Liver (tissue), 9 donors: ENCODE measurements around the gene WHRN. TPM values are rescaled to one million over a fixed set of nuclear protein-coding genes. Genes with fewer than 3 reads are reported as not detected.
A peak's percentile ranks its signal among the peaks of the same experiment; 100 is the strongest.

ENCODE experiments used
- DNase-seq: peaks from one replicate; pipeline ENCODE4 v3.0.0-alpha.2; 2017; ENCODE audit warnings: low spot score
- H3K27ac ChIP-seq, 2 donors: one replicate each; pipeline ENCODE4 v1.7.0; 2013; ENCODE audit warnings: inconsistent platforms in 2 of 2, low read length in 2 of 2, control low read depth in 1 of 2, low read depth in 1 of 2, mild to moderate bottlenecking in 1 of 2
- H3K27me3 ChIP-seq, 4 donors: one replicate each; pipeline versions ENCODE4 v1.6.1 to v1.7.0; 2013; ENCODE audit warnings: low read length in 3 of 4, inconsistent platforms in 1 of 4, mild to moderate bottlenecking in 1 of 4, moderate library complexity in 1 of 4; ENCODE audit not compliant: control insufficient read depth in 4 of 4, insufficient read depth in 4 of 4
- H3K36me3 ChIP-seq, 4 donors: one replicate each; pipeline versions ENCODE4 v1.6.1 to v1.7.0; 2013; ENCODE audit warnings: low read length in 3 of 4, mild to moderate bottlenecking in 3 of 4, low read depth in 1 of 4, moderate library complexity in 1 of 4; ENCODE audit not compliant: control insufficient read depth in 4 of 4, insufficient read depth in 3 of 4
- H3K4me1 ChIP-seq, 4 donors: one replicate each; pipeline versions ENCODE4 v1.6.1 to v1.7.0; 2013; ENCODE audit warnings: low read length in 3 of 4, mild to moderate bottlenecking in 3 of 4, moderate library complexity in 1 of 4; ENCODE audit not compliant: control insufficient read depth in 4 of 4, insufficient read depth in 4 of 4
- H3K4me3 ChIP-seq, 3 donors: one replicate each; pipeline versions ENCODE4 v1.6.1 to v1.7.0; 2013; ENCODE audit warnings: low read length in 3 of 3, control low read depth in 1 of 3, low read depth in 1 of 3, mild to moderate bottlenecking in 1 of 3
- H3K9ac ChIP-seq, 2 donors: one replicate each; pipeline ENCODE4 v1.7.0; 2013; ENCODE audit warnings: low read length in 2 of 2, mild to moderate bottlenecking in 2 of 2, moderate library complexity in 2 of 2, control low read depth in 1 of 2, low read depth in 1 of 2
- H3K9me3 ChIP-seq, 4 donors: one replicate each; pipeline versions ENCODE4 v1.6.1 to v1.7.0; 2013; ENCODE audit warnings: low read length in 3 of 4; ENCODE audit not compliant: control insufficient read depth in 4 of 4
- EGR1 ChIP-seq, 2 donors: IDR thresholded peaks; 2 replicates each; pipeline ENCODE4 v1.6.1; 2016 to 2018; ENCODE audit warnings: antibody characterized with exemption in 2 of 2, low read depth in 2 of 2
- FOXA1 ChIP-seq: IDR thresholded peaks from 2 replicates; pipeline ENCODE4 v1.6.1; 2016; ENCODE audit warnings: antibody characterized with exemption
- FOXA2 ChIP-seq: IDR thresholded peaks from 2 replicates; pipeline ENCODE4 v1.6.1; 2016; ENCODE audit warnings: antibody characterized with exemption
- GABPA ChIP-seq, 2 donors: IDR thresholded peaks in 1 of 2; conservative IDR thresholded peaks in 1 of 2; 2 replicates each; pipeline ENCODE4 v1.6.1; 2016; ENCODE audit warnings: antibody characterized with exemption in 2 of 2, mild to moderate bottlenecking in 1 of 2, moderate library complexity in 1 of 2
- HNF4A ChIP-seq, 2 donors: conservative IDR thresholded peaks; 2 replicates each; pipeline ENCODE4 v1.6.1; 2016; ENCODE audit warnings: antibody characterized with exemption in 2 of 2, mild to moderate bottlenecking in 2 of 2
- HNF4G ChIP-seq: IDR thresholded peaks from 2 replicates; pipeline ENCODE4 v1.6.1; 2016; ENCODE audit warnings: antibody characterized with exemption
- JUND ChIP-seq, 2 donors: IDR thresholded peaks; 2 replicates each; pipeline ENCODE4 v1.6.1; 2016; ENCODE audit warnings: antibody characterized with exemption in 2 of 2
- NR2F2 ChIP-seq: IDR thresholded peaks from 2 replicates; pipeline ENCODE4 v1.6.1; 2016; ENCODE audit warnings: antibody characterized with exemption
- RAD21 ChIP-seq, 2 donors: IDR thresholded peaks; 2 replicates each; pipeline ENCODE4 v1.6.1; 2016; ENCODE audit warnings: antibody characterized with exemption in 2 of 2, mild to moderate bottlenecking in 2 of 2
- RXRA ChIP-seq, 2 donors: IDR thresholded peaks; 2 replicates each; pipeline ENCODE4 v1.6.1; 2017 to 2018; ENCODE audit warnings: antibody characterized with exemption in 2 of 2, mild to moderate bottlenecking in 1 of 2
- SP1 ChIP-seq: IDR thresholded peaks from 2 replicates; pipeline ENCODE4 v1.6.1; 2018; ENCODE audit warnings: antibody characterized with exemption, mild to moderate bottlenecking
- TAF1 ChIP-seq: conservative IDR thresholded peaks from 2 replicates; pipeline ENCODE4 v1.6.1; 2016; ENCODE audit warnings: antibody characterized with exemption, mild to moderate bottlenecking
- YY1 ChIP-seq: IDR thresholded peaks from 2 replicates; pipeline ENCODE4 v1.6.1; 2016; ENCODE audit warnings: antibody characterized with exemption, mild to moderate bottlenecking
- WGBS: extraction: QIAGEN DNeasy Blood & Tissue Kit; methylation state at CpG from one replicate; pipeline ENCODE4 v1.1.7; 2013; 5-methylcytosine and 5-hydroxymethylcytosine counted together
- polyA plus RNA-seq, 2 donors: library from polyadenylated mRNA; stranded (reverse) in 1 of 2; unstranded in 1 of 2; fragments of 200-250 nt in 1 of 2; fragments of >200 nt in 1 of 2; fragmentation: Nextera tagmentation in 1 of 2; extraction: Ambion mirVana in 1 of 2; gene quantifications; one replicate each; pipeline versions ENCODE4 v1.2.1 to v1.2.3, GENCODE V29; 2013 to 2015
- total RNA-seq, 2 donors: library from RNA; depleted of rRNA; stranded (reverse); fragments of >200 nt; gene quantifications; one replicate each; pipeline ENCODE4 v1.2.3, GENCODE V29; 2014
- TF ChIP-seq, protein P1 (sequence below): fragments of 150-350 bp; IDR thresholded peaks from 2 replicates; pipeline ENCODE4 v1.5.1; 2017; ENCODE audit warnings: improper control_type of control experiment, low read depth, low read length; ENCODE audit not compliant: missing input control
- TF ChIP-seq, protein P2 (sequence below): IDR thresholded peaks from 2 replicates; pipeline ENCODE4 v1.6.1; 2016; ENCODE audit warnings: antibody characterized with exemption, mild to moderate bottlenecking
- TF ChIP-seq, protein P3 (sequence below): IDR thresholded peaks from 2 replicates; pipeline ENCODE4 v1.6.1; 2016; ENCODE audit warnings: antibody characterized with exemption
- TF ChIP-seq, protein P4 (sequence below): IDR thresholded peaks from 2 replicates; pipeline ENCODE4 v1.6.1; 2016; ENCODE audit warnings: antibody characterized with exemption
- donor health status: healthy.
- donor health status: healthy.
- donor health status: healthy.
- donor health status: healthy.
- donor health status: healthy.

Gene WHRN
- total and polyA plus RNA-seq, 4 donors = 0.42 to 1.9 (median 0.88) TPM

DNA sequence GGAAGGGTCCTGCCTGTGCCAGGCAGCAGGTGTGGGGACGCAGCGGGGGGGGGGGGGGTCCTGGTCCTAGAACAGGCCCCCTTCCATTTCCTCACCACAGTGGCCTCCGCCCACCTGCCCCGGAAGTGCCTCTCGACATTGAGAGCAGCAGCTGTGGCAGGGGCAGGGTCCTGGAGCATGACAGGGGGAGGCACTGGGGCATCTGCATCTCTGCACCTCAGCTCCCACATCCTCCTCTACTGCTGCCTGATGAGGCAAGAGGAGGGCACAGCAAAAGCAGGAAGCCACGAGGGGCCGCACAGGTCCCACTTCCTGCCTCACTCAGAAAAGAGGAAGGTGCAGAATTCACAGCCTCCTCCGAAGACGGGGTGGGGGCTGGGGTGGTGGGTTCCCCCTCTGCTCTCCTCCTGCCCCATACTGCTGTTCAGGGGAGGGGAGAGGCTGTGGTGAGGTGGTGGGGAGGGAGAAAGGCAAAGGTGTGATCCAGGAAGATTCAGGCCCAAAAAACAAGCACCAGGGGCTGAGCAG is 132.3 kb downstream of the WHRN start:
- Histone ChIP-seq H3K9me3 (no peaks in the 10 kb centered on the region), H3K9ac (no peak overlapping the region), H3K4me3 (no peak overlapping the region), H3K27ac (peak overlapping the region; percentile 32 to 68), H3K27me3 (no peaks in the 10 kb centered on the region), H3K36me3 (peaks cover 10 to 34% (median 20%) of the 10 kb centered on the region in 4 donors), H3K4me1 (peaks cover 0 to 4% (median 1%) of the 10 kb centered on the region in 4 donors)
- no peak for DNase-seq
- TF ChIP-seq FOXA2 (no peak), HNF4G (no peak), JUND (IDR thresholded peaks at IDR 0.05) (no peak), GABPA (IDR thresholded peaks at IDR 0.05 in 1 of 2, conservative IDR thresholded peaks at IDR 0.05 in 1 of 2) (peak in 1 of 2 donors; percentile 15), RXRA (IDR thresholded peaks at IDR 0.05) (no peak)
- TF ChIP-seq, protein P1, sequence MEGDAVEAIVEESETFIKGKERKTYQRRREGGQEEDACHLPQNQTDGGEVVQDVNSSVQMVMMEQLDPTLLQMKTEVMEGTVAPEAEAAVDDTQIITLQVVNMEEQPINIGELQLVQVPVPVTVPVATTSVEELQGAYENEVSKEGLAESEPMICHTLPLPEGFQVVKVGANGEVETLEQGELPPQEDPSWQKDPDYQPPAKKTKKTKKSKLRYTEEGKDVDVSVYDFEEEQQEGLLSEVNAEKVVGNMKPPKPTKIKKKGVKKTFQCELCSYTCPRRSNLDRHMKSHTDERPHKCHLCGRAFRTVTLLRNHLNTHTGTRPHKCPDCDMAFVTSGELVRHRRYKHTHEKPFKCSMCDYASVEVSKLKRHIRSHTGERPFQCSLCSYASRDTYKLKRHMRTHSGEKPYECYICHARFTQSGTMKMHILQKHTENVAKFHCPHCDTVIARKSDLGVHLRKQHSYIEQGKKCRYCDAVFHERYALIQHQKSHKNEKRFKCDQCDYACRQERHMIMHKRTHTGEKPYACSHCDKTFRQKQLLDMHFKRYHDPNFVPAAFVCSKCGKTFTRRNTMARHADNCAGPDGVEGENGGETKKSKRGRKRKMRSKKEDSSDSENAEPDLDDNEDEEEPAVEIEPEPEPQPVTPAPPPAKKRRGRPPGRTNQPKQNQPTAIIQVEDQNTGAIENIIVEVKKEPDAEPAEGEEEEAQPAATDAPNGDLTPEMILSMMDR = no peak
- WGBS = 68% methylated on average over 9 of the region's 9 CpGs

- TF ChIP-seq EGR1 (IDR thresholded peaks at IDR 0.05; ENCODE audit: low read depth in 2 of 2) (no peak), HNF4A (conservative IDR thresholded peaks at IDR 0.05) (no peak), JUND (IDR thresholded peaks at IDR 0.05) (no peak), NR2F2 (no peak), RXRA (IDR thresholded peaks at IDR 0.05) (no peak), HNF4G (no peak), GABPA (IDR thresholded peaks at IDR 0.05 in 1 of 2, conservative IDR thresholded peaks at IDR 0.05 in 1 of 2) (no peak), TAF1 (no peak), YY1 (no peak), SP1 (no peak), FOXA1 (no peak), RAD21 (IDR thresholded peaks at IDR 0.05) (no peak)
- TF ChIP-seq, protein P2, sequence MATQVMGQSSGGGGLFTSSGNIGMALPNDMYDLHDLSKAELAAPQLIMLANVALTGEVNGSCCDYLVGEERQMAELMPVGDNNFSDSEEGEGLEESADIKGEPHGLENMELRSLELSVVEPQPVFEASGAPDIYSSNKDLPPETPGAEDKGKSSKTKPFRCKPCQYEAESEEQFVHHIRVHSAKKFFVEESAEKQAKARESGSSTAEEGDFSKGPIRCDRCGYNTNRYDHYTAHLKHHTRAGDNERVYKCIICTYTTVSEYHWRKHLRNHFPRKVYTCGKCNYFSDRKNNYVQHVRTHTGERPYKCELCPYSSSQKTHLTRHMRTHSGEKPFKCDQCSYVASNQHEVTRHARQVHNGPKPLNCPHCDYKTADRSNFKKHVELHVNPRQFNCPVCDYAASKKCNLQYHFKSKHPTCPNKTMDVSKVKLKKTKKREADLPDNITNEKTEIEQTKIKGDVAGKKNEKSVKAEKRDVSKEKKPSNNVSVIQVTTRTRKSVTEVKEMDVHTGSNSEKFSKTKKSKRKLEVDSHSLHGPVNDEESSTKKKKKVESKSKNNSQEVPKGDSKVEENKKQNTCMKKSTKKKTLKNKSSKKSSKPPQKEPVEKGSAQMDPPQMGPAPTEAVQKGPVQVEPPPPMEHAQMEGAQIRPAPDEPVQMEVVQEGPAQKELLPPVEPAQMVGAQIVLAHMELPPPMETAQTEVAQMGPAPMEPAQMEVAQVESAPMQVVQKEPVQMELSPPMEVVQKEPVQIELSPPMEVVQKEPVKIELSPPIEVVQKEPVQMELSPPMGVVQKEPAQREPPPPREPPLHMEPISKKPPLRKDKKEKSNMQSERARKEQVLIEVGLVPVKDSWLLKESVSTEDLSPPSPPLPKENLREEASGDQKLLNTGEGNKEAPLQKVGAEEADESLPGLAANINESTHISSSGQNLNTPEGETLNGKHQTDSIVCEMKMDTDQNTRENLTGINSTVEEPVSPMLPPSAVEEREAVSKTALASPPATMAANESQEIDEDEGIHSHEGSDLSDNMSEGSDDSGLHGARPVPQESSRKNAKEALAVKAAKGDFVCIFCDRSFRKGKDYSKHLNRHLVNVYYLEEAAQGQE = no peak
- TF ChIP-seq, protein P1 = no peak
- TF ChIP-seq, protein P3, sequence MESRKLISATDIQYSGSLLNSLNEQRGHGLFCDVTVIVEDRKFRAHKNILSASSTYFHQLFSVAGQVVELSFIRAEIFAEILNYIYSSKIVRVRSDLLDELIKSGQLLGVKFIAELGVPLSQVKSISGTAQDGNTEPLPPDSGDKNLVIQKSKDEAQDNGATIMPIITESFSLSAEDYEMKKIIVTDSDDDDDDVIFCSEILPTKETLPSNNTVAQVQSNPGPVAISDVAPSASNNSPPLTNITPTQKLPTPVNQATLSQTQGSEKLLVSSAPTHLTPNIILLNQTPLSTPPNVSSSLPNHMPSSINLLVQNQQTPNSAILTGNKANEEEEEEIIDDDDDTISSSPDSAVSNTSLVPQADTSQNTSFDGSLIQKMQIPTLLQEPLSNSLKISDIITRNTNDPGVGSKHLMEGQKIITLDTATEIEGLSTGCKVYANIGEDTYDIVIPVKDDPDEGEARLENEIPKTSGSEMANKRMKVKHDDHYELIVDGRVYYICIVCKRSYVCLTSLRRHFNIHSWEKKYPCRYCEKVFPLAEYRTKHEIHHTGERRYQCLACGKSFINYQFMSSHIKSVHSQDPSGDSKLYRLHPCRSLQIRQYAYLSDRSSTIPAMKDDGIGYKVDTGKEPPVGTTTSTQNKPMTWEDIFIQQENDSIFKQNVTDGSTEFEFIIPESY = no peak
- TF ChIP-seq, protein P4, sequence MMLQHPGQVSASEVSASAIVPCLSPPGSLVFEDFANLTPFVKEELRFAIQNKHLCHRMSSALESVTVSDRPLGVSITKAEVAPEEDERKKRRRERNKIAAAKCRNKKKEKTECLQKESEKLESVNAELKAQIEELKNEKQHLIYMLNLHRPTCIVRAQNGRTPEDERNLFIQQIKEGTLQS = no peak
- Histone ChIP-seq H3K4me1 (peaks cover 0 to 4% (median 1%) of the 10 kb centered on the region in 4 donors), H3K9ac (no peak overlapping the region)
Measured at GRCh38 chr9:114371973-114372917, 133.0 kb downstream of the WHRN start.

More at GRCh38 chr9:114371973-114372917, 133.0 kb downstream of the WHRN start:
- DNase-seq = no peak
- H3K27me3 ChIP-seq = no peaks in the 10 kb centered on the region
- peak overlapping the region; percentile 32 to 68 for H3K27ac ChIP-seq
- no peaks in the 10 kb centered on the region for H3K9me3 ChIP-seq
- H3K36me3 ChIP-seq = peaks cover 8 to 37% (median 20%) of the 10 kb centered on the region in 4 donors
- H3K4me3 ChIP-seq = no peak overlapping the region
- 68% methylated on average over 14 of the region's 14 CpGs for WGBS
